Esophagus muscularis mucosa (tissue), 4 donors: ENCODE results near the gene CKLF. TPM values are rescaled to one million over a fixed set of nuclear protein-coding genes. Genes with fewer than 3 reads are reported as not detected.
"Not testable (repeated sequence)": the region's sequence is repeated elsewhere in the genome, so short reads cannot be mapped to it uniquely, and the experiment has no call there.

ENCODE experiments used
- DNase-seq: peaks from one replicate; pipeline ENCODE4 v3.0.0-alpha.2; 2017; ENCODE audit errors: extremely low spot score
- H3K27ac ChIP-seq, 4 donors: fragments of 200-600 bp; sonication (generic); replicated peaks in 1 of 4; 1 replicate in 3 of 4; 2 replicates in 1 of 4; pipeline ENCODE4 v1.5.1; 2016 to 2019; ENCODE audit warnings: mild to moderate bottlenecking in 1 of 4
- H3K27me3 ChIP-seq, 4 donors: fragments of 200-600 bp; sonication (generic); one replicate each; pipeline versions ENCODE4 v1.5.1 to v1.6.0; 2016 to 2019
- H3K36me3 ChIP-seq, 4 donors: fragments of 200-600 bp; sonication (generic); one replicate each; pipeline ENCODE4 v1.5.1; 2016 to 2019
- H3K4me1 ChIP-seq, 4 donors: fragments of 200-600 bp; sonication (generic); one replicate each; pipeline ENCODE4 v1.5.1; 2016 to 2019
- H3K4me3 ChIP-seq, 4 donors: fragments of 200-600 bp; sonication (generic); 1 replicate in 2 of 4; 2 replicates in 2 of 4; pipeline ENCODE4 v1.5.1; 2016 to 2019; ENCODE audit warnings: mild to moderate bottlenecking in 4 of 4, moderate library complexity in 1 of 4
- H3K9me3 ChIP-seq, 4 donors: fragments of 200-600 bp; sonication (generic); 1 replicate in 3 of 4; 2 replicates in 1 of 4; pipeline ENCODE4 v1.5.1; 2016 to 2019
- EP300 ChIP-seq: sonication (generic); formaldehyde crosslinking; IDR thresholded peaks from one replicate; pipeline ENCODE4 v1.6.1; 2017; ENCODE audit warnings: antibody characterized with exemption
- POLR2A ChIP-seq: fragments of 450-650 bp; IDR thresholded peaks from one replicate; pipeline ENCODE4 v1.6.1; 2017; ENCODE audit warnings: antibody characterized with exemption, moderate library complexity, mild to moderate bottlenecking, low read depth
- POLR2AphosphoS5 ChIP-seq, 2 donors: sonication (generic); formaldehyde crosslinking; IDR thresholded peaks; one replicate each; pipeline ENCODE4 v1.6.1; 2017; ENCODE audit warnings: antibody characterized with exemption in 2 of 2
- whole genome bisulfite sequencing: methylation state at CpG from one replicate; pipeline ENCODE4 v1.1.5; 2018; 5-methylcytosine and 5-hydroxymethylcytosine counted together
- intact Hi-C: fragments of 100-400 bp; cut with DNase I; formaldehyde crosslinking; loops from one replicate; pipeline ENCODE4 v1.15.1; 2023
- total RNA-seq, 4 donors: library from RNA; depleted of rRNA; stranded (reverse); fragments of >200 nt; gene quantifications; one replicate each; pipeline versions ENCODE4 v1.1.0 to v1.2.1, GENCODE V29; 2016
- TF ChIP-seq, protein P1 (sequence below), 3 experiments: fragments of 200-600 bp in 2 of 3; fragments of 450-650 bp in 1 of 3; sonication (generic) in 2 of 3; IDR thresholded peaks; one replicate each; pipeline ENCODE4 v1.5.1; 2017 to 2019; ENCODE audit warnings: antibody characterized with exemption in 3 of 3, mild to moderate bottlenecking in 2 of 3, moderate library complexity in 1 of 3

CKLF gene
- total RNA-seq, 4 donors from 2014 or later, result 18.1 to 28.2 (median 24.2) TPM

DNA sequence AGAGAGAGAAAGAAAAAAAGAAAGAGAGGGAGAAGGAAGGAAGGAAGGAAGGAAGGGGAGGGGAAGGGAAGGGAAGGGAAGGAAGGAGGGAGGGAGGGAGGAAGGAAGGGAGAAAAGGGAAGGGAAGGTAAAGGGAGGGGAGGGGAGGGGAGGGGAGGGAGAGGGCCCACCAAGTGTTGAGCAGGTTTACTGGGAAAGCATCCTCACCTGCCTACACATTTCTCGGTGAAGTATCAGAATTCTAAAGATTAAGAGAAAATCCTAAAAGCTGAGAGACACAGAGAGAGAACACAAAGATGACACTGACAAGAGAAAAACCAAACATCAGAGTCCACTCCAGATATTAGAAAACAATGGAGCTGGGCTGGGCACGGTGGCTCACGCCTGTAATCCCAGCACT, 39.9 kb downstream of the CKLF start:
- no peak for DNase-seq
- Histone ChIP-seq H3K36me3 (no peaks in the 10 kb centered on the region), H3K4me1 (no peaks in the 10 kb centered on the region), H3K27me3 (no peaks in the 10 kb centered on the region), H3K4me3 (no peak overlapping the region), H3K27ac (no peak overlapping the region), H3K9me3 (peaks cover 0 to 4% (median 0%) of the 10 kb centered on the region in 4 donors)
- intact Hi-C loops, result no loop called here
- 85% methylated on average over 3 of the region's 3 CpGs for WGBS
- TF ChIP-seq, protein P1, sequence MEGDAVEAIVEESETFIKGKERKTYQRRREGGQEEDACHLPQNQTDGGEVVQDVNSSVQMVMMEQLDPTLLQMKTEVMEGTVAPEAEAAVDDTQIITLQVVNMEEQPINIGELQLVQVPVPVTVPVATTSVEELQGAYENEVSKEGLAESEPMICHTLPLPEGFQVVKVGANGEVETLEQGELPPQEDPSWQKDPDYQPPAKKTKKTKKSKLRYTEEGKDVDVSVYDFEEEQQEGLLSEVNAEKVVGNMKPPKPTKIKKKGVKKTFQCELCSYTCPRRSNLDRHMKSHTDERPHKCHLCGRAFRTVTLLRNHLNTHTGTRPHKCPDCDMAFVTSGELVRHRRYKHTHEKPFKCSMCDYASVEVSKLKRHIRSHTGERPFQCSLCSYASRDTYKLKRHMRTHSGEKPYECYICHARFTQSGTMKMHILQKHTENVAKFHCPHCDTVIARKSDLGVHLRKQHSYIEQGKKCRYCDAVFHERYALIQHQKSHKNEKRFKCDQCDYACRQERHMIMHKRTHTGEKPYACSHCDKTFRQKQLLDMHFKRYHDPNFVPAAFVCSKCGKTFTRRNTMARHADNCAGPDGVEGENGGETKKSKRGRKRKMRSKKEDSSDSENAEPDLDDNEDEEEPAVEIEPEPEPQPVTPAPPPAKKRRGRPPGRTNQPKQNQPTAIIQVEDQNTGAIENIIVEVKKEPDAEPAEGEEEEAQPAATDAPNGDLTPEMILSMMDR (IDR thresholded peaks at IDR 0.05), result no peak
- TF ChIP-seq POLR2AphosphoS5 (IDR thresholded peaks at IDR 0.05), result no peak

DNA sequence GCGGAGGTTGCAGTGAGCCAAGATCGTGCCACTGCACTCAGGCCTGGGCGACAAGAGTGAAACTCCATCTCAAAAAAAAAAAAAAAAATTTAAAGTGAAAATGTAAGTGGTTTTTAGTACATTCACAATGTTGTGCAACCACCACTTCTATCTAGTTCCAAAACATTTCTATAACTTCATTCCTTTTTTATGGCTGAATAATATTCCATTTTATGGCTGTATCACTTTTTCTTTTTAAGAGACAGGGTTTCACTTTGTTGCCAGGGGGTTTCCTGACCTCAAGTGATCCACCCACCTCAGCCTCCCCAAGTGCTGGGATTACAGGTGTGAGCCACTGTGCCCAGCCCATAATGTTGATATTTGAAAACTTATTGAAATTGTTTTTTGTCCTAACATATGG, 40.4 kb downstream of the CKLF start:
- TF ChIP-seq, protein P1 (IDR thresholded peaks at IDR 0.05), result no peak
- TF ChIP-seq POLR2AphosphoS5 (IDR thresholded peaks at IDR 0.05), result no peak
- no peak for TF ChIP-seq EP300
- no peak for TF ChIP-seq POLR2A
- Histone ChIP-seq H3K9me3 (peaks cover 0 to 4% (median 0%) of the 10 kb centered on the region in 4 donors), H3K4me3 (no peak overlapping the region), H3K27me3 (no peaks in the 10 kb centered on the region), H3K36me3 (no peaks in the 10 kb centered on the region), H3K4me1 (no peaks in the 10 kb centered on the region), H3K27ac (no peak overlapping the region)
- intact Hi-C loops, result no loop called here
- no peak for DNase-seq
- 97% methylated on average over 3 of the region's 3 CpGs for WGBS

DNA sequence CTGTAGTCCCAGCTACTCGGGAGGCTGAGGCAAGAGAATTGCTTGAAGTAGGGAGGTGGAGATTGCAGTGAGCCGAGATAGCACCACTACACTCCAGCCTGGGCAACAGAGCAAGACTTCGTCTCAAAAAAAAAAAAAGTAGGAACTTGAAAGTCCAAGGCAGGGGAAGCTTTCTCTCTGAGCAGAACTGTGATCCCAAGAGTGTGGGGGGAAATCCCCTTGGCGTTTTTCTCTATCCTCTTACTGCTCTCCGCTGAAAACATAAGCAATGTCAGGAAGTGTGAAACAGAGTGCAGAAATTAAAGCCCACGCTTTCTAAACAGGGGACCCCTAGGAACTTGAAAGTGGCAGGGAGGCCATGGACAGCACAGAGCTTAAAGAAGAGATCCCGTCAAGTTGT, 42.4 kb downstream of the CKLF start:
- DNase-seq, result no peak
- no peaks in the 10 kb centered on the region for H3K27me3 ChIP-seq
- no peak overlapping the region for H3K4me3 ChIP-seq
- intact Hi-C loops, result no loop called here
- WGBS, result 63% methylated on average over 7 of the region's 7 CpGs
- H3K4me1 ChIP-seq, result no peaks in the 10 kb centered on the region
- H3K27ac ChIP-seq, result no peak overlapping the region
- peaks cover 0 to 4% (median 0%) of the 10 kb centered on the region in 4 donors for H3K9me3 ChIP-seq
- TF ChIP-seq POLR2AphosphoS5 (IDR thresholded peaks at IDR 0.05) (no peak), EP300 (no peak), POLR2A (no peak)
- TF ChIP-seq, protein P1 (IDR thresholded peaks at IDR 0.05), result no peak
- no peaks in the 10 kb centered on the region for H3K36me3 ChIP-seq

DNA sequence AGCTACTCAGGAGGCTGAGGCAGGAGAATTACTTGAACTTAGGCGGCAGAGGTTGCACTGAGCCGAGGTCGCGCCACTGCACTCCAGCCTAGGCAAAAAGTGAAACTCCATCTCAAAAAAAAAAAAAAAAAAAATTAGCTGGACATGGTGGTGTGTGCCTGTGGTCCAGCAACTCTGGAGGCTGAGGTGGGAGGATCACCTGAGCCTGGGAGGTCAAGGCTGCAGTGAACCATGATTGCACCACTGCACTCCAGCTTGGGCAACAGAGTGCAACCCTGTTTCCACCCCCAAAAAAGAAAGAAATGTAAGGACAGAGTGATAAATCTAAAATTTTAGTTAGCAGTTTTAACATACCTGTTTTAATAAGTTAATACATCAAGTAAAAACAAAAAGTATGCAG, 44.2 kb downstream of the CKLF start:
- H3K4me1 ChIP-seq, H3K27ac ChIP-seq, H3K36me3 ChIP-seq, DNase-seq, intact Hi-C loops, H3K4me3 ChIP-seq, H3K9me3 ChIP-seq, H3K27me3 ChIP-seq: not testable (repeated sequence)
- WGBS, result 97% methylated on average over 4 of the region's 4 CpGs

DNA sequence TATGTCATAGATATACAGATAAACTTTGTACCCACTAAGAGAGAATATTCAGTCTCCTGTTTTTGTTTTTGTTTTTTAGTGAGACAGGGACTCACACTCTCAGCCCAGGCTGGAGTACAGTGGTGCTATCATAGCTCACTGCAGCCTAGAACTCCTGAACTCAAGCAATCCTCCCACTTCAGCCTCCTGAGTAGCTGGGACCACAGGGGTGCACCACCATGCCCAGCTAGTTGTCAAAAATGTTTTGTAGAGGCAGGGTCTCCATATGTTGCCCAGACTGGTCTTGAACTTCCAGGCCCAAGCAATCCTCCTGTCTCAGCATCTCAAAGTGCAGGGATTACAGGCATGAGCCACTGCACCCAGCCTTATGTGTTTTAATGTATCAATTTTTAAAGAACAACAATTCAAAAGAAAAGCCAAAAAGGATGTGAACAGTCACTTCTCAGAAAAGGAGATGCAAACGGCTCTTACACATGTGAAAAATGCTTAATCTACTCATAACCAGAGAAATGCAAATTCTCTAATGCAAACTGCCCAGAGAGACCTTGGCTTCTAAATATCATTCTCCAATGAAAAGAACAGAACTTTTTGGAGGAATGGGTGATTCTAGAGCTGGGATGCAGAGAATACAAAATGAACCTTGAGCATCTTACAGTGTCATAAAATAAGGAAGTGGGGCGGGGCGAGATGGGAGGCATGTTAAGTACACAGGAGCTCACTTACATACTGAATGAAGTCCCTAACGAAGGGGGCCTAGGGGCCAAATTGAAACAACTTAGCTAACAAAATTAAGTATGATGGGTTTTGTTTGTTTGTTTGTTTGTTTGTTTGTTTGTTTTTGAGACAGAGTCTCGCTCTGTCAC, 44.8 kb downstream of the CKLF start:
- H3K4me1 ChIP-seq, result no peaks in the 10 kb centered on the region
- H3K4me3 ChIP-seq, result no peak overlapping the region
- H3K36me3 ChIP-seq, result no peaks in the 10 kb centered on the region
- H3K27ac ChIP-seq, result no peak overlapping the region
- TF ChIP-seq POLR2AphosphoS5 (IDR thresholded peaks at IDR 0.05), result no peak
- TF ChIP-seq, protein P1 (IDR thresholded peaks at IDR 0.05), result no peak
- no peak for TF ChIP-seq POLR2A
- no peak for TF ChIP-seq EP300
- peaks cover 0 to 15% (median 0%) of the 10 kb centered on the region in 4 donors for H3K27me3 ChIP-seq
- intact Hi-C loops, result no loop called here
- 90% methylated on average over 5 of the region's 5 CpGs for WGBS
- H3K9me3 ChIP-seq, result peaks cover 0 to 4% (median 0%) of the 10 kb centered on the region in 4 donors
- DNase-seq, result no peak
